Right ventricle myocardium inferior (tissue), 1 donor: Measurements from ENCODE around the gene NDUFB4. TPM values are rescaled to one million over a fixed set of nuclear protein-coding genes. Genes with fewer than 3 reads are reported as not detected.

Experiments used
- total RNA-seq: library from RNA; stranded (reverse); fragmentation: NEBNext Ultra II Directional; extraction: Animal tissue kit (Norgen Biotek cat#: 25700); gene quantifications from one replicate; pipeline ENCODE4 v1.2.1, GENCODE V29; 2021
- donor health status: DM: no; HTN: yes; CAD: no; lungs with severe emphysema.

NDUFB4 gene
- total RNA-seq, 1 donor from 2014 or later, result 629 TPM

Other genes starting within 250 kb of the NDUFB4 start
- gene LRRC58, start 247.0 kb upstream of the NDUFB4 start, total RNA-seq, result 8.7 TPM
- 217 TPM for gene FSTL1, start 145.3 kb upstream of the NDUFB4 start, total RNA-seq
- gene HGD, start 85.9 kb downstream of the NDUFB4 start, total RNA-seq, result not detected
- gene RABL3, start 146.2 kb downstream of the NDUFB4 start, total RNA-seq, result 18.2 TPM
- 15.0 TPM for gene GTF2E1, start 146.4 kb downstream of the NDUFB4 start, total RNA-seq